DND-41 (cell line): Measurements from ENCODE around the gene MS4A15.
A peak's percentile ranks its signal among the peaks of the same experiment; 100 is the strongest.

Experiments
- ATAC-seq: fragments of 200-7000 bp; cut with Tn5 transposase; 3 replicates; pipeline ENCODE4 v1.9.1; 2021; ENCODE audit warnings: low read depth; ENCODE audit not compliant: insufficient read depth
- DNase-seq: peaks from one replicate; pipeline ENCODE4 v3.0.0-alpha.2; 2020
- H2AFZ ChIP-seq: 2 replicates; pipeline ENCODE4 v1.6.0; 2012; ENCODE audit warnings: low read depth, low read length
- H3K27ac ChIP-seq: 2 replicates; pipeline ENCODE4 v1.5.1; 2012; ENCODE audit warnings: low read length, inconsistent platforms
- H3K27me3 ChIP-seq: fragments of 200-600 bp; sonication (generic); 2 replicates; pipeline ENCODE4 v1.6.0; 2012; ENCODE audit warnings: low read length, mild to moderate bottlenecking, inconsistent platforms; ENCODE audit not compliant: insufficient read depth, poor library complexity
- H3K36me3 ChIP-seq: 2 replicates; pipeline ENCODE4 v1.5.1; 2012; ENCODE audit warnings: low read length, inconsistent platforms; ENCODE audit not compliant: insufficient read depth
- H3K4me1 ChIP-seq: 2 replicates; pipeline ENCODE4 v1.5.1; 2012; ENCODE audit warnings: mild to moderate bottlenecking, low read length; ENCODE audit not compliant: insufficient read depth
- H3K4me2 ChIP-seq: 2 replicates; pipeline ENCODE4 v1.6.0; 2012; ENCODE audit warnings: mild to moderate bottlenecking, moderate library complexity, low read length, inconsistent platforms; ENCODE audit not compliant: insufficient read depth
- H3K4me3 ChIP-seq, 2 experiments: fragments of 200-600 bp in 1 of 2; shearing (Covaris generic) in 1 of 2; 2 replicates each; pipeline ENCODE4 v1.5.1; 2012 to 2016; ENCODE audit warnings: inconsistent platforms in 2 of 2, low read length in 2 of 2, mild to moderate bottlenecking in 2 of 2, low read depth in 1 of 2, moderate library complexity in 1 of 2
- H3K79me2 ChIP-seq: 2 replicates; pipeline ENCODE4 v1.6.0; 2012; ENCODE audit warnings: low read length, inconsistent platforms; ENCODE audit not compliant: insufficient read depth
- H3K9ac ChIP-seq: 2 replicates; pipeline ENCODE4 v1.6.0; 2012; ENCODE audit warnings: low read depth, mild to moderate bottlenecking, inconsistent platforms, low read length, moderate library complexity
- H3K9me3 ChIP-seq: 2 replicates; pipeline ENCODE4 v1.5.1; 2012; ENCODE audit warnings: low read length, moderate library complexity, mild to moderate bottlenecking, inconsistent platforms; ENCODE audit not compliant: insufficient read depth, severe bottlenecking
- H4K20me1 ChIP-seq: 2 replicates; pipeline ENCODE4 v1.6.0; 2012; ENCODE audit warnings: low read length; ENCODE audit not compliant: insufficient read depth
- CTCF ChIP-seq: IDR thresholded peaks from 2 replicates; pipeline ENCODE4 v1.5.1; 2012; ENCODE audit warnings: borderline replicate concordance, low read length, moderate library complexity, mild to moderate bottlenecking; ENCODE audit not compliant: poor library complexity, severe bottlenecking; ENCODE audit errors: extremely low read depth
- EZH2 ChIP-seq: IDR thresholded peaks from 3 replicates; pipeline ENCODE4 v1.6.1; 2012; ENCODE audit warnings: borderline replicate concordance, low read depth, mild to moderate bottlenecking, moderate library complexity, low read length, inconsistent platforms; ENCODE audit not compliant: severe bottlenecking

The MS4A15 gene

GRCh38 chr11:60756307-60757032 lies at the start of gene MS4A15:
TSS of gene MS4A15 (plus strand) at chr11:60756867. CDS start at chr11:60763734, 6,867 bp downstream.
- ATAC-seq (peak; percentile 91), DNase-seq (peak; percentile 40)
- no peak within 1 kb of the TSS for H3K4me2 ChIP-seq
- H3K9me3 ChIP-seq: no peaks in the 10 kb centered on the region
- H4K20me1 ChIP-seq: no peaks in the 10 kb centered on the region
- peaks cover 5% of the 10 kb centered on the region for H3K4me1 ChIP-seq
- no peak within 1 kb of the TSS for H3K27ac ChIP-seq
- no peak for TF ChIP-seq EZH2
- peak; percentile 63 for TF ChIP-seq CTCF
- H2AFZ ChIP-seq: no peak within 1 kb of the TSS; the same call in 1 of the 2 replicates
- no peaks in the 10 kb centered on the region for H3K27me3 ChIP-seq
- H3K79me2 ChIP-seq: no peaks in the 10 kb centered on the region
- no peak within 1 kb of the TSS for H3K4me3 ChIP-seq
- H3K36me3 ChIP-seq: no peaks in the 10 kb centered on the region
- no peak within 1 kb of the TSS for H3K9ac ChIP-seq

GRCh38 chr11:60706931-60707330 lies 49.7 kb upstream of the MS4A15 start:
- Histone ChIP-seq H4K20me1 (no peaks in the 10 kb centered on the region), H3K9me3 (no peaks in the 10 kb centered on the region), H3K4me3 (no peak overlapping the region), H3K79me2 (no peaks in the 10 kb centered on the region), H3K36me3 (no peaks in the 10 kb centered on the region), H3K27ac (no peak overlapping the region), H2AFZ (no peak overlapping the region), H3K4me2 (no peak overlapping the region), H3K9ac (no peak overlapping the region), H3K4me1 (no peaks in the 10 kb centered on the region), H3K27me3 (peaks cover 3% of the 10 kb centered on the region)
- DNase-seq: no peak
- no peak for ATAC-seq
- TF ChIP-seq CTCF (no peak), EZH2 (no peak)

GRCh38 chr11:60710482-60710881 lies 46.2 kb upstream of the MS4A15 start:
- H3K4me3 ChIP-seq: no peak overlapping the region
- no peak overlapping the region for H3K9ac ChIP-seq
- DNase-seq (no peak), ATAC-seq (no peak)
- TF ChIP-seq EZH2: no peak
- no peak for TF ChIP-seq CTCF
- no peaks in the 10 kb centered on the region for H3K4me1 ChIP-seq
- no peaks in the 10 kb centered on the region for H3K9me3 ChIP-seq
- H3K36me3 ChIP-seq: no peaks in the 10 kb centered on the region
- no peak overlapping the region for H2AFZ ChIP-seq
- no peaks in the 10 kb centered on the region for H3K27me3 ChIP-seq
- H4K20me1 ChIP-seq: no peaks in the 10 kb centered on the region
- H3K27ac ChIP-seq: no peak overlapping the region
- no peak overlapping the region for H3K4me2 ChIP-seq
- no peaks in the 10 kb centered on the region for H3K79me2 ChIP-seq
